HFFc6 (cell line): ENCODE measurements around the gene PRM1. TPM values are rescaled to one million over a fixed set of nuclear protein-coding genes. Genes with fewer than 3 reads are reported as not detected.
"Not testable (repeated sequence)": the region's sequence is repeated elsewhere in the genome, so short reads cannot be mapped to it uniquely, and the experiment has no call there.

ENCODE experiments used
- DNase-seq: peaks from one replicate; pipeline ENCODE4 v3.0.0-alpha.2; 2018
- H3K27ac Mint-ChIP-seq: 2 replicates; pipeline ENCODE4 v1.8.0; 2020; ENCODE audit warnings: mild to moderate bottlenecking, mixed read lengths
- H3K27me3 Mint-ChIP-seq: 2 replicates; pipeline ENCODE4 v1.8.0; 2021; ENCODE audit warnings: mild to moderate bottlenecking, moderate library complexity, mixed read lengths; ENCODE audit not compliant: insufficient read depth
- H3K36me3 Mint-ChIP-seq: 2 replicates; pipeline ENCODE4 v1.8.0; 2021; ENCODE audit warnings: low read depth, mixed read lengths
- H3K4me1 Mint-ChIP-seq: 2 replicates; pipeline ENCODE4 v1.8.0; 2020; ENCODE audit warnings: low read depth, mixed read lengths
- H3K4me3 Mint-ChIP-seq: 2 replicates; pipeline ENCODE4 v1.8.0; 2020; ENCODE audit warnings: mild to moderate bottlenecking, moderate library complexity, mixed read lengths
- H3K9me3 Mint-ChIP-seq: 2 replicates; pipeline ENCODE4 v1.8.0; 2020; ENCODE audit warnings: mild to moderate bottlenecking, mixed read lengths
- total RNA-seq, 6 experiments: library from RNA; stranded (reverse); fragmentation: NEBNext Ultra II Directional; extraction: Animal tissue kit (Norgen Biotek cat#: 25700); gene quantifications; 2 replicates in 1 of 6; 3 replicates in 5 of 6; pipeline ENCODE4 v1.2.3, GENCODE V29; 2021
- TF ChIP-seq, protein P1 (sequence below): fragments of 200-600 bp; sonication (generic); IDR thresholded peaks from 2 replicates; pipeline ENCODE4 v1.5.0; 2021; ENCODE audit warnings: antibody characterized with exemption, mild to moderate bottlenecking

Gene PRM1
- total RNA-seq, 6 experiments from 2014 or later, result not detected

DNA sequence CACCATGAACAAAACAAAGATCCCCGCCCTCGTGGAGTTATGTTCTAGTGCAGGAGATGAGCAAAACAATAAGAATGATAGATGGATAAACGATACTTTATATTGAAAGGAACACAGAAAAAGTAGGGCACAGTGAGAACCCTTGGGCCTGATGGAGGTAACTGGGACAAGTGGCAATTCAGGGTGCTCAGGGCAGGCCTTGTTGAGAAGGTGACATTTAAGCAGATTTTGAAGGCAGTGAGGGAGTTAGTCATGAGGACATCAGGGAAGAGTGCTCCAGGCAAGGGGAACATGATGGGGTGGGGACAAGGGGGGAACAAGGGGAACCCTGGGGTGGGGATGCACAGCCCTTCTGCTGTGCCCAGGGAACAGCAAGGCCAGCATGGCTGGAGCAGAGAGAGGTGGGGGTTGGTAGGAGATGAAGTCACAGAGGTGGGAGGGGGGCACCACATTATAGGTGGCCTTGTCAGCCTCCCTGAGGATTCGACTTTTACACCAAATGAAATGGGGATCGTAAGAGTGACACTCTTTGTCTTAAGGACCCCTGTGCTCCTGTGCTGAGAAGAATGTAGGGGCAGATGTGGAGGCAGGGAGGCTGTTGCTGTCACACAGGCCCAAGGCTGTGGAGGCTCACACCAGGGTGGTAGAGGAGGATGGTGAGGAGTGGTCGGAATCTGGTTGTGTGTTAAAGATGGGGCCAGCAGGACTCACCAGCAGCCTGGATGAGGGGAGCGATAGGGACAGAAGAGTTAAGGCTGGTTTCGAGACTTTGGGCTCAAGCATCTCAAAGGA lies 9.2 kb upstream of the PRM1 start:
- DNase-seq, result no peak
- TF ChIP-seq, protein P1, sequence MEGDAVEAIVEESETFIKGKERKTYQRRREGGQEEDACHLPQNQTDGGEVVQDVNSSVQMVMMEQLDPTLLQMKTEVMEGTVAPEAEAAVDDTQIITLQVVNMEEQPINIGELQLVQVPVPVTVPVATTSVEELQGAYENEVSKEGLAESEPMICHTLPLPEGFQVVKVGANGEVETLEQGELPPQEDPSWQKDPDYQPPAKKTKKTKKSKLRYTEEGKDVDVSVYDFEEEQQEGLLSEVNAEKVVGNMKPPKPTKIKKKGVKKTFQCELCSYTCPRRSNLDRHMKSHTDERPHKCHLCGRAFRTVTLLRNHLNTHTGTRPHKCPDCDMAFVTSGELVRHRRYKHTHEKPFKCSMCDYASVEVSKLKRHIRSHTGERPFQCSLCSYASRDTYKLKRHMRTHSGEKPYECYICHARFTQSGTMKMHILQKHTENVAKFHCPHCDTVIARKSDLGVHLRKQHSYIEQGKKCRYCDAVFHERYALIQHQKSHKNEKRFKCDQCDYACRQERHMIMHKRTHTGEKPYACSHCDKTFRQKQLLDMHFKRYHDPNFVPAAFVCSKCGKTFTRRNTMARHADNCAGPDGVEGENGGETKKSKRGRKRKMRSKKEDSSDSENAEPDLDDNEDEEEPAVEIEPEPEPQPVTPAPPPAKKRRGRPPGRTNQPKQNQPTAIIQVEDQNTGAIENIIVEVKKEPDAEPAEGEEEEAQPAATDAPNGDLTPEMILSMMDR, result no peak
- H3K27ac Mint-ChIP-seq, result no peak overlapping the region

DNA sequence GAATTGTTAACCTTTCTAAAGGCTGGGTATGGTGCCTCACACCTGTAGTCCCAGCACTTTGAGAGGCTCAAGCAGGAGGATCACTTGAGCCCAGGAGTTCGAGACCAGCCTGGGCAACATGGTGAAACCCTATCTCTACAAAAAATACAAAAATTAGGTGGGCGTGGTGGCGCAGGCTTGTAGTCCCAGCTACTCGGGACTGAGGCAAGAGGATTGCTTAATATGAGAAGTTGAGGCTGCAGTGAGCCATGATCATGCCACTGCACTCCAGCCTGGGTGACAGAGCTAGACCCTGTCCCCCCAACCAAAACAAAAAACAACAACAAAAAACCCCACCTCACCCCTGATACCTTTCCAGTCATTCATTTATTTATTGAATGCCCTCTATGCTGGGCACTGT lies 8.6 kb upstream of the PRM1 start:
- not testable (repeated sequence) for DNase-seq, H3K27ac Mint-ChIP-seq, H3K4me3 Mint-ChIP-seq, H3K9me3 Mint-ChIP-seq, H3K4me1 Mint-ChIP-seq, H3K36me3 Mint-ChIP-seq
- peaks cover 36% of the 10 kb centered on the region for H3K27me3 Mint-ChIP-seq

More for the DNA sequence above, 9.2 kb upstream of the PRM1 start:
- H3K4me1 Mint-ChIP-seq, result peaks cover 6% of the 10 kb centered on the region; the same call in 1 of the 2 replicates
- no peaks in the 10 kb centered on the region; the same call in 1 of the 2 replicates for H3K9me3 Mint-ChIP-seq
- H3K4me3 Mint-ChIP-seq, result no peak overlapping the region
- H3K27me3 Mint-ChIP-seq, result peaks cover 32% of the 10 kb centered on the region
- H3K36me3 Mint-ChIP-seq, result no peaks in the 10 kb centered on the region

- H3K4me3 Mint-ChIP-seq, result no peak overlapping the region
- no peaks in the 10 kb centered on the region for H3K36me3 Mint-ChIP-seq
- H3K27ac Mint-ChIP-seq, result no peak overlapping the region
- H3K4me1 Mint-ChIP-seq, result no peaks in the 10 kb centered on the region
- H3K9me3 Mint-ChIP-seq, result no peaks in the 10 kb centered on the region; the same call in 1 of the 2 replicates
- TF ChIP-seq, protein P1, result no peak
- DNase-seq, result no peak
- peaks cover 40% of the 10 kb centered on the region for H3K27me3 Mint-ChIP-seq
Measured at GRCh38 chr16:11289202-11289601, 8.1 kb upstream of the PRM1 start.

GRCh38 chr16:11285842-11286241 lies 4.7 kb upstream of the PRM1 start:
- H3K9me3 Mint-ChIP-seq, result no peaks in the 10 kb centered on the region; the same call in 1 of the 2 replicates

DNA sequence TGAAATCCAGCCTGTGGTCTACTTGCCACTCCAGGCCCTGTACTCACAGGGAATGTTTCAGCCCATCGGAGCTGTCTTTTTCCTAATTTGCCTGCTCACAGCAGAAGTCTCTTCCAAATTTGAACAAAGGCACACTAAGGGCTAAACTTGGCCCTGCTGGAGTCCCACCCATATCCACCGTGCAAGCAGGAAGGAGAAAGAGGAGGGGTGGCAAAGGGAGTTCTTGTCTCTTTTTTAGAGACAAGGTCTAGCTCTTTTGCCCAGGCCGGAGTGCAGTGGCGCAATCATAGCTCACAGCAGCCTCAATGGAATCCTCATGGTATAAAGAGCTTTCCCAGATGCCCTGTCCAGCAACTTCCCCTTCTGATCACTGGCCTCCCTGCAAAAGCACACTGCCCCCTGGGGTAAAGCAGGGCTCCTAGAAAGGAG lies 2.7 kb upstream of the PRM1 start:
- H3K4me3 Mint-ChIP-seq, result no peak overlapping the region
- peaks cover 30% of the 10 kb centered on the region for H3K27me3 Mint-ChIP-seq
- TF ChIP-seq, protein P1, result no peak
- no peaks in the 10 kb centered on the region; the same call in 1 of the 2 replicates for H3K9me3 Mint-ChIP-seq
- H3K36me3 Mint-ChIP-seq, result no peaks in the 10 kb centered on the region
- no peak for DNase-seq
- H3K27ac Mint-ChIP-seq, result no peak overlapping the region
- H3K4me1 Mint-ChIP-seq, result no peaks in the 10 kb centered on the region

More at GRCh38 chr16:11285842-11286241, 4.7 kb upstream of the PRM1 start:
- H3K4me1 Mint-ChIP-seq, result no peaks in the 10 kb centered on the region
- no peak for DNase-seq
- H3K27me3 Mint-ChIP-seq, result peaks cover 37% of the 10 kb centered on the region
- TF ChIP-seq, protein P1, result no peak
- H3K36me3 Mint-ChIP-seq, result no peaks in the 10 kb centered on the region
- no peak overlapping the region for H3K27ac Mint-ChIP-seq
- H3K4me3 Mint-ChIP-seq, result no peak overlapping the region
